Endodermal cell (in vitro differentiated cells): ENCODE measurements around the gene G0S2. TPM values are rescaled to one million over a fixed set of nuclear protein-coding genes. Genes with fewer than 3 reads are reported as not detected.
A peak's percentile ranks its signal among the peaks of the same experiment; 100 is the strongest.

Experiments used
- DNase-seq: peaks from one replicate; pipeline ENCODE4 v3.0.0-alpha.2; 2017
- H3K27ac ChIP-seq: 2 replicates; pipeline ENCODE4 v1.5.1; 2013; ENCODE audit warnings: mild to moderate bottlenecking, low read depth, low read length, moderate library complexity
- H3K27me3 ChIP-seq: 2 replicates; pipeline ENCODE4 v1.6.1; 2013; ENCODE audit warnings: mild to moderate bottlenecking, low read length, moderate library complexity; ENCODE audit not compliant: insufficient read depth, control insufficient read depth, poor library complexity, severe bottlenecking
- H3K36me3 ChIP-seq: 2 replicates; pipeline ENCODE4 v1.7.0; 2013; ENCODE audit warnings: mild to moderate bottlenecking, low read length, moderate library complexity; ENCODE audit not compliant: control insufficient read depth, insufficient read depth
- H3K4me1 ChIP-seq: one replicate; pipeline ENCODE4 v1.7.0; 2013; ENCODE audit warnings: low read length; ENCODE audit not compliant: control insufficient read depth, insufficient read depth
- H3K4me3 ChIP-seq: 2 replicates; pipeline ENCODE4 v1.5.1; 2013; ENCODE audit warnings: mild to moderate bottlenecking, low read length, moderate library complexity
- H3K9ac ChIP-seq: 2 replicates; pipeline ENCODE4 v1.6.1; 2013; ENCODE audit warnings: mild to moderate bottlenecking, low read length, moderate library complexity; ENCODE audit not compliant: poor library complexity, severe bottlenecking; ENCODE audit errors: extremely low read depth
- H3K9me3 ChIP-seq: 2 replicates; pipeline ENCODE4 v1.6.1; 2013; ENCODE audit warnings: mild to moderate bottlenecking, low read length, moderate library complexity; ENCODE audit not compliant: control insufficient read depth
- H3K27ac Mint-ChIP-seq: 2 replicates; pipeline ENCODE4 v1.8.0; 2020; ENCODE audit warnings: mixed read lengths
- H3K27me3 Mint-ChIP-seq: 2 replicates; pipeline ENCODE4 v1.8.0; 2021; ENCODE audit warnings: mild to moderate bottlenecking, mixed read lengths; ENCODE audit not compliant: insufficient read depth
- H3K36me3 Mint-ChIP-seq: 2 replicates; pipeline ENCODE4 v1.8.0; 2020; ENCODE audit warnings: low read depth, mixed read lengths
- H3K4me1 Mint-ChIP-seq: 2 replicates; pipeline ENCODE4 v1.8.0; 2020; ENCODE audit warnings: mixed read lengths
- H3K4me3 Mint-ChIP-seq: 2 replicates; pipeline ENCODE4 v1.8.0; 2020; ENCODE audit warnings: mild to moderate bottlenecking, moderate library complexity, mixed read lengths
- H3K9me3 Mint-ChIP-seq: 2 replicates; pipeline ENCODE4 v1.8.0; 2020; ENCODE audit warnings: mild to moderate bottlenecking, mixed read lengths
- WGBS, 2 experiments: methylation state at CpG; one replicate each; pipeline versions ENCODE4 v1.1.5 to v1.1.7; 2013; ENCODE audit warnings: missing lambda C conversion rate in 2 of 2, mixed read lengths in 1 of 2; ENCODE audit not compliant: insufficient coverage in 1 of 2, insufficient read length in 1 of 2; 5-methylcytosine and 5-hydroxymethylcytosine counted together
- total RNA-seq, 2 donors: library from RNA; stranded (reverse); fragmentation: NEBNext Ultra II Directional in 1 of 2; extraction: Animal tissue kit (Norgen Biotek cat#: 25700) in 1 of 2; gene quantifications; 2 replicates in 1 of 2; 3 replicates in 1 of 2; pipeline ENCODE4 v1.2.1, GENCODE V29; 2021
- TF ChIP-seq, protein P1 (sequence below): fragments of 200-600 bp; sonication (generic); conservative IDR thresholded peaks from 2 replicates; pipeline ENCODE4 v1.5.0; 2021; ENCODE audit warnings: antibody characterized with exemption, mild to moderate bottlenecking

Gene G0S2
- total RNA-seq, 2 donors from 2014 or later: not detected

DNA sequence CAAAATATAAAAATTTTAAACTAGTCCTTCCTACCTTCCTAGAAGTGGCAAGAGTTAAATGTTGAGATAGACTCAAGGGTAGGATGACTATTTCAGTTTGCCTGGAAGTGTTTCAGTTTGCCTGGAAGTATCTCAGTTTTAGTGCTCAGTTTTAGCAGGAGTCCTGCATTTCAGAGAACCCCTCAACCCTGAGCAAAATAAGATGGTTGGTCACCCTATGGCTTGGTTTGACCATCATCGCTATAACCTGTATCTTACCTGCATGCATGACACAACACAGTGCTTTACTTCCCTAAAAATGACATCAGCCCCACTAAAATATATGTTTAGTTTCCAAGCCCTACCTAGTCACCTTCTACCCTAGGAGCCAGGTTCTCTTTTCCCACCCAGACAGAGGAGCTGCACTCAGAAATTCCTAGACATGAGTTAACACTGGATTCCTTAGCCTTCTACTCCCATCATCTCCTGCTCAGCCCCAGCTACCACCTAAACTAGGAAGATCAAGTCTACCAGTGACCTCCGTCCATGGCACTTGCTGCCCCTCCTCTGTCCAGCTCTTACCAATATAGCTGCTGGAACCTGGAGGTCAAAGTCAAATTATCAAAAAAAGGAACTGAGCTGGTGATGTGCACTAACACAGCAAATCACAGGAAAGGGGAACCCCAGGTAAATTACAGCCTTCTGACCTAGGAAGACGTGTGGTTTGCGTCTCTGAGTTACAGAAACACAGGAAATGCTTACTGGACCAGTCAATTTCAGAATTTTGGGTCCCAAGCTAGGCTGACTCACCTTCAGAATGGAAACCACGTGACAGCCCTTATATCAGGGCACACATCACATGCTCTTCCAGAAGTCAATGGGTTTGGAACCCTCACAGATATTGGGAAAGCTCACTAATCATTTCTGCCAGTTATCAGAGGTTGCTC lies 2.2 kb upstream of the G0S2 start:
- Mint-ChIP-seq H3K27me3 (peaks cover 85% of the 10 kb centered on the region), H3K9me3 (no peaks in the 10 kb centered on the region), H3K4me1 (no peaks in the 10 kb centered on the region), H3K27ac (no peak overlapping the region), H3K4me3 (no peak overlapping the region), H3K36me3 (no peaks in the 10 kb centered on the region)
- Histone ChIP-seq H3K36me3 (no peaks in the 10 kb centered on the region), H3K27ac (no peak overlapping the region), H3K9ac (no peak overlapping the region), H3K4me3 (no peak overlapping the region), H3K9me3 (no peaks in the 10 kb centered on the region), H3K27me3 (peaks cover 81% of the 10 kb centered on the region), H3K4me1 (no peaks in the 10 kb centered on the region)
- TF ChIP-seq, protein P1, sequence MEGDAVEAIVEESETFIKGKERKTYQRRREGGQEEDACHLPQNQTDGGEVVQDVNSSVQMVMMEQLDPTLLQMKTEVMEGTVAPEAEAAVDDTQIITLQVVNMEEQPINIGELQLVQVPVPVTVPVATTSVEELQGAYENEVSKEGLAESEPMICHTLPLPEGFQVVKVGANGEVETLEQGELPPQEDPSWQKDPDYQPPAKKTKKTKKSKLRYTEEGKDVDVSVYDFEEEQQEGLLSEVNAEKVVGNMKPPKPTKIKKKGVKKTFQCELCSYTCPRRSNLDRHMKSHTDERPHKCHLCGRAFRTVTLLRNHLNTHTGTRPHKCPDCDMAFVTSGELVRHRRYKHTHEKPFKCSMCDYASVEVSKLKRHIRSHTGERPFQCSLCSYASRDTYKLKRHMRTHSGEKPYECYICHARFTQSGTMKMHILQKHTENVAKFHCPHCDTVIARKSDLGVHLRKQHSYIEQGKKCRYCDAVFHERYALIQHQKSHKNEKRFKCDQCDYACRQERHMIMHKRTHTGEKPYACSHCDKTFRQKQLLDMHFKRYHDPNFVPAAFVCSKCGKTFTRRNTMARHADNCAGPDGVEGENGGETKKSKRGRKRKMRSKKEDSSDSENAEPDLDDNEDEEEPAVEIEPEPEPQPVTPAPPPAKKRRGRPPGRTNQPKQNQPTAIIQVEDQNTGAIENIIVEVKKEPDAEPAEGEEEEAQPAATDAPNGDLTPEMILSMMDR: no peak
- no peak for DNase-seq
- WGBS, 2 experiments: 83 to 85% methylated on average over 5 of the region's 5 CpGs

DNA sequence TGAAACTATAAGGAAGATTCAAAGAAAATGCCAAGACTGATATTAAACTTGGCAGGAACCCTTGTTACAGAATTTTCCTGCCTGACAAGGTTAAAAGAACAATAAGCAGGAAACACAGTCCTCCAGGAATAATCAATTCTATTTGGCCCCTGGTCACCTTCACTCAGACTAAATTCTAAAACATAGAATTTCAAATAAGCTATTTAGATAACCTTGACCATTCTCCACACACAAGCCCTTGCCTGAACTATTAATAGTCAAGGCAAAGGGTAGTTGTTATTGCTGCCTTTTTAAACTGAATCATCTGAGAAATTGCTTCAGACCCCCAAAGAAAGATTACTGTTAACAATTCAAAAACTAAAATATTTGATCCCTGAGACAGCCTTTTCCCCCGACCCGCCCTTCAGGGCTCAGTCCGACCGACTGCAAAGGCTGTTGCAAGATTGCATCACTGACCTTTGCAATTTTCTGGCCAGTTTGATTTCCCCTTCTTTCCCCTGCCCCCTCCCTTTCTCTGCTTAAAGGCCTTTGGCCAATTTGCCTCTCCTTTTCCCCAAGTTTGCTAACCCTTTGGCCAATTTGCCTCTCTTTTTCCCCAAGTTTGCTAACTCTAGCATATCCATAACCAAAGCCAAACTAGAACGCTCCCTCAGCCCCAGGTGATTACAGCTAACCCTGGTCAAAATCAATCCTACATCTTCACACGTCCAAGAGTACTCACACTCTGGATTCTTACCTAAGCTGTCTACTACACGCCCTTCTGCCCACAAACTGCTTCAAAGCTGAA lies 1.4 kb upstream of the G0S2 start:
- WGBS, 2 experiments: 85 to 87% methylated on average over 6 to 7 of the region's 7 CpGs
- no peak for DNase-seq
- Mint-ChIP-seq H3K27me3 (peaks cover 93% of the 10 kb centered on the region), H3K9me3 (no peaks in the 10 kb centered on the region), H3K4me1 (no peaks in the 10 kb centered on the region), H3K4me3 (no peak overlapping the region), H3K36me3 (no peaks in the 10 kb centered on the region), H3K27ac (no peak overlapping the region)
- Histone ChIP-seq H3K36me3 (no peaks in the 10 kb centered on the region), H3K9me3 (no peaks in the 10 kb centered on the region), H3K4me1 (no peaks in the 10 kb centered on the region), H3K27ac (no peak overlapping the region), H3K27me3 (peaks cover 89% of the 10 kb centered on the region), H3K9ac (no peak overlapping the region), H3K4me3 (no peak overlapping the region)
- TF ChIP-seq, protein P1: no peak

DNA sequence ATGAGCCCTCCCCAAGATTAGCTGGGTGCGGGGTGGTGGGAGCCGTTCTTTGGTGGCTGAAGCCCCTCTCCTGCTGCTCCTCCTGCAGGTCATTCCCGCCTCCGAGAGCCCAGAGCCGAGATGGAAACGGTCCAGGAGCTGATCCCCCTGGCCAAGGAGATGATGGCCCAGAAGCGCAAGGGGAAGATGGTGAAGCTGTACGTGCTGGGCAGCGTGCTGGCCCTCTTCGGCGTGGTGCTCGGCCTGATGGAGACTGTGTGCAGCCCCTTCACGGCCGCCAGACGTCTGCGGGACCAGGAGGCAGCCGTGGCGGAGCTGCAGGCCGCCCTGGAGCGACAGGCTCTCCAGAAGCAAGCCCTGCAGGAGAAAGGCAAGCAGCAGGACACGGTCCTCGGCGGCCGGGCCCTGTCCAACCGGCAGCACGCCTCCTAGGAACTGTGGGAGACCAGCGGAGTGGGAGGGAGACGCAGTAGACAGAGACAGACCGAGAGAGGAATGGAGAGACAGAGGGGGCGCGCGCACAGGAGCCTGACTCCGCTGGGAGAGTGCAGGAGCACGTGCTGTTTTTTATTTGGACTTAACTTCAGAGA lies 448 bp downstream of the G0S2 start:
- 3 to 4% methylated on average over 10 to 34 of the region's 34 CpGs for WGBS, 2 experiments
- H3K4me1 Mint-ChIP-seq: no peaks in the 10 kb centered on the region

More for the DNA sequence above, 448 bp downstream of the G0S2 start:
- Histone ChIP-seq H3K9me3 (no peaks in the 10 kb centered on the region), H3K4me1 (no peaks in the 10 kb centered on the region), H3K4me3 (peak overlapping the region; percentile 81), H3K9ac (no peak overlapping the region), H3K27me3 (peaks cover 100% of the 10 kb centered on the region), H3K36me3 (no peaks in the 10 kb centered on the region), H3K27ac (no peak overlapping the region)
- DNase-seq: peak; percentile 78
- H3K27me3 Mint-ChIP-seq: peaks cover 96% of the 10 kb centered on the region
- no peaks in the 10 kb centered on the region for H3K36me3 Mint-ChIP-seq
- no peak overlapping the region for H3K27ac Mint-ChIP-seq
- TF ChIP-seq, protein P1: peak; percentile 34
- H3K9me3 Mint-ChIP-seq: no peaks in the 10 kb centered on the region
- H3K4me3 Mint-ChIP-seq: peak overlapping the region; percentile 59
